GM12892 (cell line): Measurements from ENCODE around the gene FALEC.

Experiments
- POLR2A ChIP-seq: IDR thresholded peaks from 2 replicates; pipeline ENCODE4 v1.6.1; 2011; ENCODE audit warnings: low read depth, low read length, control low read depth
- POLR2AphosphoS5 ChIP-seq: IDR thresholded peaks from 2 replicates; pipeline ENCODE4 v1.6.1; 2011; ENCODE audit warnings: low read depth, low read length, control low read depth
- TAF1 ChIP-seq: IDR thresholded peaks from 2 replicates; pipeline ENCODE4 v1.6.1; 2011; ENCODE audit warnings: low read depth, mild to moderate bottlenecking, control low read depth, low read length, borderline replicate concordance

DNA sequence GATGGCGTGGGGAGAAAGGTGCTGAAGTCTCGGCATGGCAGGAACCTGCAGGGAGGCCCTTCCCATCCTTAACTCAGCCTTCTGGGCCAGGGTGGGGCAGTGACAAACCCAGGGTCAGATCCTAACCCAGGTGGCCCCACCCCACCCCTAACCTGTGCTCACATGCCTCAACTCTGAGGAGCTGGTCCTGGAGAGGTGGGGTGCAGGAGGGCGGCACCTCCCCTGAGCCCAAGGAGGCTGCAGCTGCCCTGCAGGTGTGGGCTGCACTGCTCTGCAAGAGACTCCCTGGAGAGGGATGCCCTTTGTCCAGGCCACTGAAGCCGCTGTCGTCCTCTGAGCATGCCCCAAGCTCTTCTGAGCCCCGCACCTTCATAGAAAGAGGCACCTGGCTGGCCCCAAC lies 18.4 kb downstream of the FALEC start:
- no peak for TF ChIP-seq POLR2AphosphoS5
- no peak for TF ChIP-seq POLR2A
- TF ChIP-seq TAF1, result no peak
